ENCODE measurements around the gene ARHGAP31. TPM values are rescaled to one million over a fixed set of nuclear protein-coding genes. Genes with fewer than 3 reads are reported as not detected.

ARHGAP31 gene
- total RNA-seq, 1 donor from 2014 or later, result 48.1 TPM

GRCh38 chr3:119437691-119438258 lies 143.6 kb downstream of the ARHGAP31 start:
- peaks cover 1% of the 10 kb centered on the region for H3K4me1 Mint-ChIP-seq (ENCODE audit: low read depth, unreplicated experiment)
- FAIRE-seq, result no peak

GRCh38 chr3:119443179-119443578 lies 149.0 kb downstream of the ARHGAP31 start:
- peaks cover 43% of the 10 kb centered on the region for H3K36me3 ChIP-seq (ENCODE audit: insufficient read depth, low read length)
- FAIRE-seq, result no peak

More at GRCh38 chr3:119437691-119438258, 143.6 kb downstream of the ARHGAP31 start:
- Histone ChIP-seq H3K9me3 (ENCODE audit: insufficient read depth, low read depth, low read length) (no peaks in the 10 kb centered on the region), H3K9ac (ENCODE audit: low read length) (no peak overlapping the region), H3K4me2 (ENCODE audit: low read length) (no peak overlapping the region), H3K79me2 (ENCODE audit: insufficient read depth, low read length) (peaks cover 23% of the 10 kb centered on the region), H3K27ac (ENCODE audit: low read depth, low read length) (no peak overlapping the region), H2AFZ (ENCODE audit: low read depth, low read length) (no peak overlapping the region), H3K27me3 (ENCODE audit: insufficient read depth, low read length) (no peaks in the 10 kb centered on the region), H3K4me3 (ENCODE audit: insufficient read depth, low read depth, low read length) (no peak overlapping the region), H3K4me1 (ENCODE audit: insufficient read depth, low read length) (no peaks in the 10 kb centered on the region), H4K20me1 (ENCODE audit: insufficient read depth, low read length) (peaks cover 52% of the 10 kb centered on the region), H3K36me3 (ENCODE audit: insufficient read depth, low read length) (peaks cover 60% of the 10 kb centered on the region)
- Mint-ChIP-seq H3K4me3 (ENCODE audit: unreplicated experiment) (no peak overlapping the region), H3K9me3 (ENCODE audit: unreplicated experiment) (no peaks in the 10 kb centered on the region), H3K27me3 (ENCODE audit: low read depth, unreplicated experiment) (no peaks in the 10 kb centered on the region), H3K36me3 (ENCODE audit: low read depth, unreplicated experiment) (peaks cover 26% of the 10 kb centered on the region), H3K27ac (ENCODE audit: unreplicated experiment) (no peak overlapping the region)
- TF ChIP-seq CTCF (IDR thresholded peaks at IDR 0.05; ENCODE audit: insufficient read depth, low read depth, low read length), result no peak
- TF ChIP-seq EZH2 (IDR thresholded peaks at IDR 0.05; ENCODE audit: insufficient read depth, low read length), result no peak
- DNase-seq (ENCODE audit: low read depth), result no peak

More at GRCh38 chr3:119443179-119443578, 149.0 kb downstream of the ARHGAP31 start:
- Histone ChIP-seq H3K9ac (ENCODE audit: low read length) (no peak overlapping the region), H3K9me3 (ENCODE audit: insufficient read depth, low read depth, low read length) (no peaks in the 10 kb centered on the region), H2AFZ (ENCODE audit: low read depth, low read length) (no peak overlapping the region), H3K4me1 (ENCODE audit: insufficient read depth, low read length) (no peaks in the 10 kb centered on the region), H3K27ac (ENCODE audit: low read depth, low read length) (no peak overlapping the region), H3K4me2 (ENCODE audit: low read length) (no peak overlapping the region), H4K20me1 (ENCODE audit: insufficient read depth, low read length) (peaks cover 17% of the 10 kb centered on the region), H3K27me3 (ENCODE audit: insufficient read depth, low read length) (no peaks in the 10 kb centered on the region), H3K79me2 (ENCODE audit: insufficient read depth, low read length) (peaks cover 26% of the 10 kb centered on the region), H3K4me3 (ENCODE audit: insufficient read depth, low read depth, low read length) (no peak overlapping the region)
- no peak for TF ChIP-seq CTCF (IDR thresholded peaks at IDR 0.05; ENCODE audit: insufficient read depth, low read depth, low read length)
- no peak for TF ChIP-seq EZH2 (IDR thresholded peaks at IDR 0.05; ENCODE audit: insufficient read depth, low read length)
- no peak overlapping the region for H3K27ac Mint-ChIP-seq (ENCODE audit: unreplicated experiment)
- no peak for DNase-seq (ENCODE audit: low read depth)
- no peaks in the 10 kb centered on the region for H3K9me3 Mint-ChIP-seq (ENCODE audit: unreplicated experiment)
- peaks cover 24% of the 10 kb centered on the region for H3K36me3 Mint-ChIP-seq (ENCODE audit: low read depth, unreplicated experiment)
- no peaks in the 10 kb centered on the region for H3K27me3 Mint-ChIP-seq (ENCODE audit: low read depth, unreplicated experiment)
- no peak overlapping the region for H3K4me3 Mint-ChIP-seq (ENCODE audit: unreplicated experiment)
- no peaks in the 10 kb centered on the region for H3K4me1 Mint-ChIP-seq (ENCODE audit: low read depth, unreplicated experiment)
